ENCODE measurements around the gene SRRM2.

GRCh38 chr16:2819939-2820835, 67.7 kb downstream of the SRRM2 start:
- TF ChIP-seq, protein P1, sequence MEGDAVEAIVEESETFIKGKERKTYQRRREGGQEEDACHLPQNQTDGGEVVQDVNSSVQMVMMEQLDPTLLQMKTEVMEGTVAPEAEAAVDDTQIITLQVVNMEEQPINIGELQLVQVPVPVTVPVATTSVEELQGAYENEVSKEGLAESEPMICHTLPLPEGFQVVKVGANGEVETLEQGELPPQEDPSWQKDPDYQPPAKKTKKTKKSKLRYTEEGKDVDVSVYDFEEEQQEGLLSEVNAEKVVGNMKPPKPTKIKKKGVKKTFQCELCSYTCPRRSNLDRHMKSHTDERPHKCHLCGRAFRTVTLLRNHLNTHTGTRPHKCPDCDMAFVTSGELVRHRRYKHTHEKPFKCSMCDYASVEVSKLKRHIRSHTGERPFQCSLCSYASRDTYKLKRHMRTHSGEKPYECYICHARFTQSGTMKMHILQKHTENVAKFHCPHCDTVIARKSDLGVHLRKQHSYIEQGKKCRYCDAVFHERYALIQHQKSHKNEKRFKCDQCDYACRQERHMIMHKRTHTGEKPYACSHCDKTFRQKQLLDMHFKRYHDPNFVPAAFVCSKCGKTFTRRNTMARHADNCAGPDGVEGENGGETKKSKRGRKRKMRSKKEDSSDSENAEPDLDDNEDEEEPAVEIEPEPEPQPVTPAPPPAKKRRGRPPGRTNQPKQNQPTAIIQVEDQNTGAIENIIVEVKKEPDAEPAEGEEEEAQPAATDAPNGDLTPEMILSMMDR (conservative IDR thresholded peaks at IDR 0.05; ENCODE audit: low read length): no peak
- TF ChIP-seq EZH2phosphoT487 (IDR thresholded peaks at IDR 0.05; ENCODE audit: borderline replicate concordance): no peak
